ENCODE data around the gene IL1RAPL1. TPM values are rescaled to one million over a fixed set of nuclear protein-coding genes. Genes with fewer than 3 reads are reported as not detected.

Gene IL1RAPL1
- total and polyA plus RNA-seq, 9 of the 15 experiments (the other 6 are each of a cell fraction or from before 2014, with no cell fraction given) = 0.04 to 0.07 (median 0.04) TPM; not detected in 6

- no peaks in the 10 kb centered on the region for H3K36me3 ChIP-seq (ENCODE audit: control insufficient read depth, insufficient read depth, low read length)
- ChIA-PET POLR2A (no interaction called here), CTCF (ENCODE audit: low intra/inter-chr PET ratio) (no interaction called here)
- TF ChIP-seq ARID3A (IDR thresholded peaks at IDR 0.05; ENCODE audit: borderline replicate concordance, low read depth, low read length) (no peak), ZNF518B (CRISPR knock-in tag; IDR thresholded peaks at IDR 0.05) (no peak), MCM3 (IDR thresholded peaks at IDR 0.05) (no peak), POLR2G (IDR thresholded peaks at IDR 0.05; ENCODE audit: low read depth, low read length) (no peak), THRAP3 (IDR thresholded peaks at IDR 0.05; ENCODE audit: borderline replicate concordance) (no peak), ZNF668 (CRISPR knock-in tag; IDR thresholded peaks at IDR 0.05) (no peak), CBX1 (IDR thresholded peaks at IDR 0.05; ENCODE audit: low read depth) (no peak), ZNF197 (CRISPR knock-in tag; IDR thresholded peaks at IDR 0.05; ENCODE audit: low read depth) (no peak), ZBTB7A (IDR thresholded peaks at IDR 0.05; ENCODE audit: borderline replicate concordance, control insufficient read depth, low read depth, low read length) (no peak), NCOA4 (IDR thresholded peaks at IDR 0.05; ENCODE audit: partially characterized antibody) (no peak)
- H3K9me3 ChIP-seq (replicated peaks; ENCODE audit: control insufficient read depth, insufficient read depth, low read depth, low read length) = no peaks in the 10 kb centered on the region
- no peaks in the 10 kb centered on the region for H3K4me1 ChIP-seq (replicated peaks in 1 of 2; ENCODE audit: control insufficient read depth in 2 of 2, insufficient read depth in 2 of 2, low read length in 2 of 2)
- H4K20me1 ChIP-seq (replicated peaks; ENCODE audit: control insufficient read depth, insufficient read depth, low read length) = no peaks in the 10 kb centered on the region
- no peak overlapping the region for H3K27ac ChIP-seq (ENCODE audit: extremely low read depth, low read depth, low read length)
- H3K4me2 ChIP-seq (ENCODE audit: insufficient read depth, low read length) = no peak overlapping the region
- no peak overlapping the region for H3K9ac ChIP-seq (ENCODE audit: insufficient read depth in 1 of 2, low read depth in 2 of 2, low read length in 2 of 2)
- 1% methylated on average over 8 of the region's 8 CpGs for WGBS (ENCODE audit: insufficient coverage, low coverage, missing lambda C conversion rate)
- ATAC-seq (no peak), DNase-seq (ENCODE audit: extremely low read depth in 1 of 4, low spot score in 3 of 4) (no peak), FAIRE-seq (no peak)
- in situ Hi-C loops (cut with MboI) (no loop called here), intact Hi-C loops (cut with micrococcal nuclease) (no loop called here)
- BruUV-seq (replicated peaks) = no TSS peak
- no peak overlapping the region for H3K4me3 ChIP-seq
- H2AFZ ChIP-seq (ENCODE audit: low read depth, low read length) = no peak overlapping the region
- no peaks in the 10 kb centered on the region for H3K9me1 ChIP-seq (ENCODE audit: control insufficient read depth, insufficient read depth, low read length)
- H3K79me2 ChIP-seq (ENCODE audit: control insufficient read depth, insufficient read depth, low read length) = no peaks in the 10 kb centered on the region
- no peaks in the 10 kb centered on the region for H3K27me3 ChIP-seq (ENCODE audit: control insufficient read depth in 2 of 2, insufficient read depth in 2 of 2, low read length in 2 of 2)
Observed at GRCh38 chrX:28889591-28890090, 302.4 kb downstream of the IL1RAPL1 start.

All from K562 (cell line).